Embryonic facial prominence (tissue), 1 donor: ENCODE data around the gene STRBP.
"Not testable (repeated sequence)": the region's sequence is repeated elsewhere in the genome, so short reads cannot be mapped to it uniquely, and the experiment has no call there.

ENCODE experiments used
- DNase-seq: peaks from one replicate; pipeline ENCODE4 v3.0.0-alpha.2; 2016; ENCODE audit errors: extremely low spot score

The STRBP gene

GRCh38 chr9:123283048-123283408, 14.6 kb upstream of the STRBP start:
- no peak for DNase-seq

- no peak for DNase-seq
These were observed 14.1 kb upstream of the STRBP start for GRCh38 chr9:123282362-123283047.

- DNase-seq = no peak
These were observed 13.4 kb upstream of the STRBP start for GRCh38 chr9:123281659-123282350.

GRCh38 chr9:123278879-123279493, 10.6 kb upstream of the STRBP start:
- DNase-seq = not testable (repeated sequence)

- DNase-seq = no peak
These were observed 10.0 kb upstream of the STRBP start for GRCh38 chr9:123278361-123278760.

GRCh38 chr9:123276551-123276950, 8.2 kb upstream of the STRBP start:
- no peak for DNase-seq

GRCh38 chr9:123271133-123271532, 2.7 kb upstream of the STRBP start:
- DNase-seq = not testable (repeated sequence)

GRCh38 chr9:123269281-123269680, 895 bp upstream of the STRBP start:
- no peak for DNase-seq

GRCh38 chr9:123268199-123268464, 254 bp downstream of the STRBP start:
- no peak for DNase-seq

GRCh38 chr9:123267481-123268198, 746 bp downstream of the STRBP start:
- no peak for DNase-seq

GRCh38 chr9:123266655-123267399, 1.6 kb downstream of the STRBP start:
- DNase-seq = no peak

- DNase-seq = no peak
These were observed 2.6 kb downstream of the STRBP start for GRCh38 chr9:123265833-123266232.

GRCh38 chr9:123263227-123263626, 5.2 kb downstream of the STRBP start:
- DNase-seq = no peak

- no peak for DNase-seq
These were observed 6.0 kb downstream of the STRBP start for GRCh38 chr9:123262338-123262737.

GRCh38 chr9:123261006-123261677, 7.2 kb downstream of the STRBP start:
- DNase-seq = no peak

- DNase-seq = no peak
These were observed 8.0 kb downstream of the STRBP start for GRCh38 chr9:123260340-123260739.

GRCh38 chr9:123257276-123257675, 11.1 kb downstream of the STRBP start:
- no peak for DNase-seq

- DNase-seq = no peak
These were observed 12.7 kb downstream of the STRBP start for GRCh38 chr9:123255718-123256117.

GRCh38 chr9:123253204-123253603, 15.2 kb downstream of the STRBP start:
- no peak for DNase-seq

GRCh38 chr9:123251741-123252140, 16.6 kb downstream of the STRBP start:
- DNase-seq = no peak

GRCh38 chr9:123251324-123251723, 17.1 kb downstream of the STRBP start:
- no peak for DNase-seq
